Lower lobe of right lung (tissue), 2 donors: Measurements from ENCODE around the gene ABTB2. TPM values are rescaled to one million over a fixed set of nuclear protein-coding genes. Genes with fewer than 3 reads are reported as not detected.
A peak's percentile ranks its signal among the peaks of the same experiment; 100 is the strongest.

ENCODE experiments used
- ATAC-seq, 2 donors: fragments of 200-7000 bp; cut with Tn5 transposase; one replicate each; pipeline ENCODE4 v1.9.1; 2020 to 2022; ENCODE audit warnings: mild to moderate bottlenecking in 2 of 2, moderate library complexity in 2 of 2
- DNase-seq: peaks from one replicate; pipeline ENCODE4 v3.0.0-alpha.2; 2020
- H3K27ac ChIP-seq: fragments of 200-600 bp; one replicate; pipeline ENCODE4 v1.8.0; 2022
- H3K27me3 ChIP-seq: fragments of 200-600 bp; one replicate; pipeline ENCODE4 v1.8.0; 2022; ENCODE audit warnings: low read depth
- H3K36me3 ChIP-seq: fragments of 200-600 bp; one replicate; pipeline ENCODE4 v1.8.0; 2022; ENCODE audit warnings: mild to moderate bottlenecking
- H3K4me1 ChIP-seq: fragments of 200-600 bp; one replicate; pipeline ENCODE4 v1.8.0; 2022
- H3K4me3 ChIP-seq: fragments of 200-600 bp; one replicate; pipeline ENCODE4 v1.8.0; 2022; ENCODE audit warnings: mild to moderate bottlenecking
- H3K9me3 ChIP-seq: fragments of 200-600 bp; one replicate; pipeline ENCODE4 v1.8.0; 2022
- CTCF ChIP-seq: fragments of 200-600 bp; IDR thresholded peaks from one replicate; pipeline ENCODE4 v1.8.0; 2022; ENCODE audit warnings: antibody characterized with exemption, mild to moderate bottlenecking
- intact Hi-C: fragments of 100-400 bp; cut with DNase I; formaldehyde crosslinking; loops from one replicate; pipeline ENCODE4 v1.11.0; 2022
- total RNA-seq: library from RNA; stranded (reverse); fragmentation: NEBNext Ultra II Directional; extraction: Animal tissue kit (Norgen Biotek cat#: 25700); gene quantifications from one replicate; pipeline ENCODE4 v1.2.1, GENCODE V29; 2021
- donor health status: DM: no; HTN: yes; CAD: no; lungs with severe emphysema.

Gene ABTB2
- total RNA-seq, 1 donor from 2014 or later: 2.7 TPM

GRCh38 chr11:34264303-34265110 is 93.3 kb downstream of the ABTB2 start:
- H3K27me3 ChIP-seq: no peaks in the 10 kb centered on the region
- intact Hi-C loops: no loop called here
- no peak overlapping the region for H3K4me3 ChIP-seq
- ATAC-seq (no peak), DNase-seq (no peak)
- no peaks in the 10 kb centered on the region for H3K9me3 ChIP-seq
- TF ChIP-seq CTCF: no peak
- no peaks in the 10 kb centered on the region for H3K36me3 ChIP-seq
- no peak overlapping the region for H3K27ac ChIP-seq
- peaks cover 7% of the 10 kb centered on the region for H3K4me1 ChIP-seq

GRCh38 chr11:34263441-34264091 is 94.2 kb downstream of the ABTB2 start:
- Histone ChIP-seq H3K36me3 (no peaks in the 10 kb centered on the region), H3K4me3 (no peak overlapping the region), H3K27ac (no peak overlapping the region), H3K9me3 (no peaks in the 10 kb centered on the region), H3K27me3 (no peaks in the 10 kb centered on the region), H3K4me1 (peaks cover 7% of the 10 kb centered on the region)
- intact Hi-C loops: no loop called here
- ATAC-seq: peak; percentile 83 to 94
- TF ChIP-seq CTCF: no peak
- DNase-seq: peak; percentile 73

- no peaks in the 10 kb centered on the region for H3K27me3 ChIP-seq
- H3K4me3 ChIP-seq: no peak overlapping the region
- DNase-seq (no peak), ATAC-seq (no peak)
- no peaks in the 10 kb centered on the region for H3K9me3 ChIP-seq
- no peak for TF ChIP-seq CTCF
- H3K36me3 ChIP-seq: no peaks in the 10 kb centered on the region
- H3K27ac ChIP-seq: no peak overlapping the region
- peaks cover 7% of the 10 kb centered on the region for H3K4me1 ChIP-seq
- intact Hi-C loops: no loop called here
Measured at GRCh38 chr11:34262531-34263081, 95.2 kb downstream of the ABTB2 start.

GRCh38 chr11:34261820-34262219 is 96.0 kb downstream of the ABTB2 start:
- Histone ChIP-seq H3K9me3 (no peaks in the 10 kb centered on the region), H3K27me3 (no peaks in the 10 kb centered on the region), H3K27ac (no peak overlapping the region), H3K4me1 (peaks cover 7% of the 10 kb centered on the region), H3K4me3 (no peak overlapping the region), H3K36me3 (no peaks in the 10 kb centered on the region)
- ATAC-seq (no peak), DNase-seq (no peak)
- TF ChIP-seq CTCF: no peak
- intact Hi-C loops: no loop called here

GRCh38 chr11:34261095-34261494 is 96.7 kb downstream of the ABTB2 start:
- ATAC-seq (no peak), DNase-seq (no peak)
- TF ChIP-seq CTCF: no peak
- no peak overlapping the region for H3K4me3 ChIP-seq
- no peaks in the 10 kb centered on the region for H3K9me3 ChIP-seq
- intact Hi-C loops: no loop called here
- no peaks in the 10 kb centered on the region for H3K36me3 ChIP-seq
- H3K27me3 ChIP-seq: no peaks in the 10 kb centered on the region
- H3K27ac ChIP-seq: no peak overlapping the region
- H3K4me1 ChIP-seq: peaks cover 7% of the 10 kb centered on the region
